HG03575 (cell line): ENCODE data around the gene AKAP1.

Experiments
- ATAC-seq: cut with Tn5 transposase; IDR thresholded peaks from one replicate; pipeline ENCODE4 v1.9.1; 2021; ENCODE audit not compliant: unreplicated experiment, insufficient number of reproducible peaks, low FRiP score; ENCODE audit errors: extremely low read depth

Gene AKAP1, protein sequence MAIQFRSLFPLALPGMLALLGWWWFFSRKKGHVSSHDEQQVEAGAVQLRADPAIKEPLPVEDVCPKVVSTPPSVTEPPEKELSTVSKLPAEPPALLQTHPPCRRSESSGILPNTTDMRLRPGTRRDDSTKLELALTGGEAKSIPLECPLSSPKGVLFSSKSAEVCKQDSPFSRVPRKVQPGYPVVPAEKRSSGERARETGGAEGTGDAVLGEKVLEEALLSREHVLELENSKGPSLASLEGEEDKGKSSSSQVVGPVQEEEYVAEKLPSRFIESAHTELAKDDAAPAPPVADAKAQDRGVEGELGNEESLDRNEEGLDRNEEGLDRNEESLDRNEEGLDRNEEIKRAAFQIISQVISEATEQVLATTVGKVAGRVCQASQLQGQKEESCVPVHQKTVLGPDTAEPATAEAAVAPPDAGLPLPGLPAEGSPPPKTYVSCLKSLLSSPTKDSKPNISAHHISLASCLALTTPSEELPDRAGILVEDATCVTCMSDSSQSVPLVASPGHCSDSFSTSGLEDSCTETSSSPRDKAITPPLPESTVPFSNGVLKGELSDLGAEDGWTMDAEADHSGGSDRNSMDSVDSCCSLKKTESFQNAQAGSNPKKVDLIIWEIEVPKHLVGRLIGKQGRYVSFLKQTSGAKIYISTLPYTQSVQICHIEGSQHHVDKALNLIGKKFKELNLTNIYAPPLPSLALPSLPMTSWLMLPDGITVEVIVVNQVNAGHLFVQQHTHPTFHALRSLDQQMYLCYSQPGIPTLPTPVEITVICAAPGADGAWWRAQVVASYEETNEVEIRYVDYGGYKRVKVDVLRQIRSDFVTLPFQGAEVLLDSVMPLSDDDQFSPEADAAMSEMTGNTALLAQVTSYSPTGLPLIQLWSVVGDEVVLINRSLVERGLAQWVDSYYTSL

DNA sequence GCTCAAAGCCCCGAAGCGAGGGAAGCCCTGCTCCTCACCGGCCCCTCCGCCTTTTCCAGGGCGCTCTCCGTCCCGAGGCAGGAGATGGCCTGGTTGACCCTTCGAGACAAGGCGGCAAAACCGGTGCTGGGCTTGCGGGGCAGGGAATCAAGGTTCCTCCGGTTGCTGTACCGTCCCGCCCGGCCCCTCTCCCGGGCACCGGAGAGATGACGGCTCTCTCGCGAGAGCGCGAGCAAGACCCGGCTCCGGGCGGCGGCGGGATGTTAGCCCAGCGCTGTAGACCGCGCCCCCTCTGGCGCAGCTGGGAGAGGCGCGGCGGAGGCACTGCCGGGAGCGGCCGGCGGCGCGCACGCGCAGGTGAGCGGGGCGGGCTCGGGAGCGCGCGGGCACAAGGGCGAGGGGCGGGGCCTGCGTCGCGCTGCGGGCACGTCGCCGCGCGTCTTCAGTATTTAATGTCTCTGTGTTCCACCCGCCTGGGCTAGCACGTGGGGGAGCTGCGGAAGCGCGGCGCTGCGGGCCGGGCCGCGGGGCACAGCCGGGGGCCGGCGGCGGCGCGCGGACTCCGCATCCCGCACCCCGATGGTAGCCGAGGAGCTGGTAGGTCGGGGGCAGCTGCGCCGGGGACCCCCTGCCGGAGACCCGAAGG is at the start of gene AKAP1:
TSS of gene AKAP1 (plus strand) at position 445 of the 646 bp plus-strand sequence. CDS start 20,219 bp downstream, outside the sequence.
- peak; percentile 59 for ATAC-seq

DNA sequence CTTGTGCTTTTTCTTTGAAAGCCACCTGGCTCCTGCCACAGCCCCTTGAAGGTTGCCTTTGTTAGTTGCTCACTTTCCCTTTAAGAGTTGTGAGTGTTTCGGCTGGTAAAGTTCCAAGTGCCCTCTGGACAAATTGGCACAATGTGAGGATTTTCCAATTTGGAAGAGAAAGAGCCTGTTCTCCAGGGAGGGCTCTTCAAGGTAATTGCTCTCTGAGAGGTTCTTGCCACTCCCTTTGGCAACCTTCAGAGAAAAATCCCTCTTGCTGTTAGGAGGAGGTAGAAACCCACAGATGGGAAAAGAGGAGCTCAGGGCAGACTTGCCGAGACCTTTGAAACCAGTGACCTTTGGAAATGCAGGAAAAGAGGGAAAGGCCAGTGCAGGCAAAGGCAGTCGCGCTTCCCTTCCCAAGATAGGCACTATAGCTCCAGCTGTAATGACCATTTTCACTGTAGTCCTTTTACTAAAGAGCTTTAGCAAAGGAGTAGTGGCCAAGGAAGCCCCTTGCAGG is 49.0 kb upstream of the AKAP1 start:
- no peak for ATAC-seq

DNA sequence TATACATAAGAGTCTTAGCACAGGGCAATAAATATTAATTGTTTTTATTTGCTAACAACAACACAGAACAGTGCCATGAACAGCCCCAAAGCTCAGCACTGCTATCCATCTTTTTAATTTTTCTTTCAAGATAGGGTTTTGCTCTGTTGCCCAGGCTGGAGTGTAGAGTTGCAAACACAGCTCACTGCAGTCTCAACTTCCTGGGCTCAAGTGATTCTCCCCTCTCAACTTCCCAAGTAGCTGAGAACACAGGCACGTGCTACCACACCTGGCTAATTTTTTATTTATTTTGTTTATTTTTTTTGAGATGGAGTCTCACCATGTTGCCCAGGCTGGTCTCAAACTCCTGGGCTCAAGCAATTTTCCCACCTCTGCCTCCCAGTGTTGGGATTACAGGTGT is 47.6 kb upstream of the AKAP1 start:
- ATAC-seq = no peak

DNA sequence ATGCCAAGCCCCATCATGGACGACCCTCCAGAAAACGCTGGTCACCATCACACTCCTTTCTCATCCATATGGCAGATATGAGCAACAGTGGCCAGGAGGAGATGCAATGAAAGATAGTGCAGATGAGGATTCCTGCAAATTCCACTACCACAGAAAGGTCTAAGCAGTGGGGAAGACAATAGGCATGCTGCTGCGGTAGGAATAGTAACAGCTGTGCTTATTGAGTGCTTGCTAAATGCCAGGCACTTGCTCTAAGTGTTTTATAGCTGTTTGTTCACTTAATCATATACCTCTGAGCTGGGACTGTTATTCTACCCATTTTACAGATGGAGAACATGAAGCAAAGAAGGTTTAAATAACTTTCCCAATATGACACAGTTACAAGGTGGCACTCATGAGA is 46.6 kb upstream of the AKAP1 start:
- no peak for ATAC-seq

DNA sequence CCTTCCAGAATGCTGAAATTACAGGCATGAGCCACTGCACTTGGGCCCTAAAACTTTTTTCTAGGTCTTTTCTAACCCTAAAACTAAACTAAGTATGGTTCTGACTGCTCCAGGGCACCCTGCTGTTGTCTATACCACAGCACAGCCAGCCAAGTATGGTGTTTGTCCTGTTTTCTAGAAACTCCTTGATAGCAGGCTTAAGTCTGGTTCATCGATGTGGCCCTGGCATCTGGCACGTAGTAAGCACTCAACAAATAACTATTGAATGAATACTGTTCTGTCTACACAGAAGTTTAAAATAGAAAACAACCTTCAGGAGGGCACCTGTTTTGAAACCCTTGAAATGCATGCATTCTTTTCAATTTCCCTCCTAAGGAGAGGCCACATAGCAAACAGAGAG is 44.5 kb upstream of the AKAP1 start:
- no peak for ATAC-seq

DNA sequence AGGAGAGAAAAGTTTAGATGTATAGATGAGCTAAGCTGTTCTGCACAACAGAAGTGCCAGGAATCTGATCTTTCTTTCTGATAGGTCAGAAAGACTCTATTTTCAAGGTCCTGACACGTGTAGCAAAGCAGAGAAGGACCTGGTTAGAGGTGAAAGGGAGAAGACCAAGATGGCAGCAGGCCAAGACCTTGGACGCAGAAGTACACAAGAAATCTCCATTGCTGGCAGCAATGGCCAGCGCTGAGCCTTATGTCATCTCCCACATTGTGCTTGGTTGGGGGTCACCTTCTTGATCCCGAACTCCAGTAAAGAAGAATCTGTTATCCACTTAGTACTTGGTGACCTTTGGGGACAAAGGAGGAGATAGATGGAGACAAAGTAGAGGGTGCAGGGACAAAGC is 41.8 kb upstream of the AKAP1 start:
- no peak for ATAC-seq

DNA sequence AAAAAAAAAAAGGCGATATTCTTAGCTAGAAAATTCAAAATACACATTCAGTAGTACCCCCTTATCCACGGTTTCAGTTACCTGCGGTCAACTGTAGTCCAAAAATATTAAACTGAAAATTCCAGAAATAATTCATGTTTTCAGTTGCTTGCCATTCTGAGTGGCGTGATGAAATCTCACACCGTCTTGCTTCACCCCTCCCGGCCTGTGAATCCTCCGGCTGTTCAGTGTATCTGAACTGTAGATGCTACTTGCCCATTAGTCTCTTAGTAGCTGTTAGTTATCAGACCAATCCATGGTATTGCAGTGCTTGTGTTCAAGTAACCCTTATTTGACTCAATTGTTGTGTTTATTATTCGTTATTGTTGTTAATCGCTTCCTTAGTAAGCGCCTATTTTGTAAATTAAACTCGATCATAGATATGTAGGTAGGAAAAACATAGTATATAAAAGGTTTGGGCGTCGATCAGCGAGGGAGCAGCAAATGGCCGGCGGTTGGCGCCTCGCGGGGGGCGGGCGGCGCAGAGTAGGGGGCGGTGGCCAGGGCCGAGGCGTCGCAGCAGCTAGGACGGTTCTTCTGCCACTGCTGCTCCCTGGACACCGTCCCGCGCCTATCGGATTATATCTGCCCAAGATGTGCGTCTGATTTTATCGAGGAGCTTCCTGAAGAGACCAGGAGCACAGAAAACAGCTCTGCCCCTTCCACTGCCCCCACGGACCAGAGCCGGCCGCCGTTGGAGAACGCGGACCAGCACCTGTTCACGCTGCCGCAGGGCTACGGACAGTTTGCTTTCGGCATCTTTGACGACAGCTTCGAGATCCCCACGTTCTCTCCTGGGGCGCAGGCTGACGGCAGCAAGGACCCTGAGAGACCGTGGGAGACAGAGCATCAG is 39.8 kb upstream of the AKAP1 start:
- ATAC-seq = no peak

DNA sequence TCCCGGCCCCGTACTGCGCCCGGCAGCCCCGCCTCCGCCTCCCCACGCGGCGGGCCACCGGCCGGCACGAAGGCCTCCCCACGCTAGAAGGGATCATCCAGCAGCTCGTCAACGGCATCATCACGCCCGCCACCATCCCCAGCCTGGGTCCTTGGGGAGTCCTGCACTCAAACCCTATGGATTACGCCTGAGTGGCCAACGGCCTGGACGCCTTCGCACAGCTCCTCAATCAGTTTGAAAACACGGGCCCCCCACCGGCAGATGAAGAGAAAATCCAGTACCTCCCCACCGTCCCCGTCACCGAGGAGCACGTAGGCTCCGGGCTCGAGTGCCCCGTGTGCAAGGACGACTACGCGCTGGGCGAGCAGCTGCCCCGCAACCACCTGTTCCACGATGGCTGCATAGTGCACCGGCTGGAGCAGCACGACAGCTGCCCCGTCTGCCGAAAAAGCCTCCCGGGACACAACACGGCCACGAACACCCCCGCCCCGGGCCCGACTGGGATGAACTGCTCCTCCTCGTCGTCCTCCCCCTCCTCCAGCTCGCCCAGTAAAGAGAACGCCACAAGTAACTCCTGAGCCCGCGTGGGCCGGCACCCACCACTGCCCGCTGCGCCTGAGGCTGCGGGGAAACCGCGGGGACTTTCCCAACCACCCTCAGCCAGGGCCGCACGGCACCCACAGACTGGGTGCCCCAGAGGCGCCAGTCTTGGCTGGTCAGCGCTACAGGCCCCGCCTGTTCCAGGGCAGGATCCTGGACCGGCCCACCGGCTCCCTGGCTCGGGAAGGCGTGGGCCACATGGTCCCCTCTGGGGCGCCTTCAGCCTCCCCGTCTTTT is 39.0 kb upstream of the AKAP1 start:
- no peak for ATAC-seq

DNA sequence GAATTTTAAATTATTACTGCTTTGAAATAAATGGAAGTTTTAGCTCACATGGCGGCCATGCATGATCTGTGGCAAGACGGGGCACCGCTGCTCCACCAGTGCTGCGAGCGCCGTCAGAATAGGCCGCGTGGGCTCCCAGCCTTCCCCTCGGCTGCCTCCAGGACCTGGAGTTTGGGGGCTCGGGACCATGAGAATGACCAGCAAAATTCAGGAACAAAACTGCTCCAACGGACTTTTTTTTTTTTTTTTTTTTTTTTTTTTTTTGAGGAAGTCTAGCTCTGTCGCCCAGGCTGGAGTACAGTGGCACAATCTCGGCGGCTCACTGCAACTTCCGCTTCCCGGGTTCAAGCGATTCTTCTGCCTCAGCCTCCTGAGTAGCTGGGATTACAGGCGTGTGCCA is 38.3 kb upstream of the AKAP1 start:
- ATAC-seq = no peak

DNA sequence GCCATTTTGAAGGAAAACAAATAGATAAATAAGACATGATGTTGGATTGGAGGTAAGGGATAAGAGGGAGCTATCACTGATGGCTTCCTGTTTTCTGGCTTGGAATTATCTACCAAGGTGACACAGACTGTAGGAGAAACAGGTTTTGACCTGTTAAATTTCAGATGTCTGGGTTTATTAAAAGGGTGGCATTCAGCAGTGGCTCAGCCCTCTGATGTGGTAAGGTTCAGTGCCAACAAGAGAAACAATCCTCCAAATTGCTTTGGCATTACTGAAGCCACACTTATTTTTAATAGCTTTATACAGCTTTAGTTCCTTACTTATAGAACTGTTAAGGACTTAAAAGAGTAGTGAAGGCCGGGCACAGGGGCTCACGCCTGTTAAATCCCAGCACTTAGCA is 37.0 kb upstream of the AKAP1 start:
- no peak for ATAC-seq

DNA sequence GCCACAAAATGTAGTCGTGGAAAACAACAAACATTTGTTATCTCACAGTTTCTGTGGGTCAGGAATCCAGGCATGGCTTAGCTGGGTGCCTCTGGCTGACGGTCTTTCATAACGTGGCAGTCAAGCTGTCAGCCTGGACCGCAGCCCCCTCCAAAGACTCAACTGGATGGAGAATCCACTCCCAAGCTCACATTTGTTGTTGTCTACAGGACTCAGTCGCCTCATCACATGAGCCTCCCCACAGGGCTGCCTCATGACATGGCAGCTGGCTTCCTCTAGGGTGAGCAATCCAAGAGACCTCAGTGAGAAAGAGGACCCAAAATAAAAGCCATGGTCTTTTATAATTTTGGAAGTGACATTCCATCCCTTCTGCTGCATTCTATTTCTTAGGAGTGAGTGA is 34.7 kb upstream of the AKAP1 start:
- ATAC-seq = no peak

DNA sequence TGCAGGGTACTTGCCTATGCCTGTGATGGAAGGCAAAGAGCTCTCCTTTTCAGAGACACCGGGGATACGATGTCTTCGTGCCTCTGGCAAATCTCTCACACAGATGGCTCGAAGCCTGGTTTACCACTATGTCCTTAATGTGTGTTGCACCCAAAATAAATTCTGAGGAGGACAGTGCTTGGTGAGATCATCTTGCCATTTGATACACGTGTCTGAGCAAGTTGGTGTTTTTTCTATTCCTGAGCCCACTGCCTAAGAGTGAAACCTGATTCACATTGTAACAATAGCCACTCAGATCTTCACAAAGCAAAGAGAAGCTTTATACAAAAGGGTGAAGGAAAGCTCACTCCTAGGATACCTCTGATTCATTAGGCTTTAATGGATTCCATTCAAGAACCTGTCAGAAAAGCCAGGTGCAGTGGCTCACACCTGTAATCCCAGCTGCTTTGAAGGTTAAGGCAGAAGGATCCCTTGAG is 33.1 kb upstream of the AKAP1 start:
- no peak for ATAC-seq

DNA sequence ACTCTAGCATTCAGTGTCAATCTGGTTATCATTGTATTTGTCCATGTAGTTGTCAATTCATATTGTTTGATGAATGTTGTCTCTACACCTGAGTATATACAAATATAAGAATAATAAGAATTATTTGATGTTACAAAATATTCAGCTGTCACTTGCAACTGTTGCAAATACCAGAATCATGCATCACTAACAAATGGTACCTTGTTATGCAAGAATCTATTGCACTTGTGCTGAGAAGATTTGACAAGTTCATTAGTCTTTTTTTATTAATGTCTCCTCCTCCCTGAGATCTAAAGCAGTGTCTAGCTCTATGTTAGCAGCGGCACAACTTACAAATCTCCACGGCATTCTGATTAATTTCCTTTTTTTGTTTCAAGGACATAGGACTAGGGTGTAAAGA is 22.2 kb upstream of the AKAP1 start:
- no peak for ATAC-seq

DNA sequence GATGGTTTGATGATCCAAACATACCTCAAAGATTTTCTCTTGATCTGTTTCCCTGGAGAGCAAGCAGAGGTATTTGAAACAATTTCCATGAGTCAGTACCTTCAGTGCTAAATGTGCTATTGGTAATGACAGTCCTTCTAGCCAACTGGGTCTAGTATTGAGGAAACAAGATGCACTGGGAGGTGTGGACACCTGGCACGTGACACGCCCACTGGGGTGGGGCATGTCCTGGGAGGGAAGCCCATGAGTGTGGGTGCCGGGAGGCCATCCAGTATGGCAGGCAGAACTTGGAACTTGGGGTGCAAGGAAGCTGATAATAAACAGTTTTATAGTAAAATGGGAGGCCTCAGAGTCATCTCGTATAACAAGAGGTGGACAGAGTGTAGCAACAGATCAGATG is 17.9 kb upstream of the AKAP1 start:
- ATAC-seq = no peak

DNA sequence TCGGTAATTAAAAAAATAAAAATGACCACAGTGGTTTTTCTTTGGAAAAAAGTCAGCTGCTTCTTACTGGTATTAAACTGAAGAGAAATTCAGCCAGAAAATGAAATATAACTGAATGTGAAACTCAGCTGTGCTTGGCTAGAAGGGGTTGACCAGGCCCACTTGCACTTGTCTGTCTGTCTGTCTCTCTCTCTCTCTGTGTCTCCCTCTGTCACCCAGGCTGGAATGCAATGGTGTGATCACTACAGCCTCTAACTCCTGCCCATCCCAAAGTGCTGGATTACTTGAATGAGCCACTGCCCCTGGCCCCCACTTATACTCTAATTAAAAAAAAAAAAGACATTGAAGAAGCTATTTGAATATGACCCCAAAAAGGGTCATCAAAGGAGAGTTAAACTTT is 17.3 kb upstream of the AKAP1 start:
- ATAC-seq = no peak

DNA sequence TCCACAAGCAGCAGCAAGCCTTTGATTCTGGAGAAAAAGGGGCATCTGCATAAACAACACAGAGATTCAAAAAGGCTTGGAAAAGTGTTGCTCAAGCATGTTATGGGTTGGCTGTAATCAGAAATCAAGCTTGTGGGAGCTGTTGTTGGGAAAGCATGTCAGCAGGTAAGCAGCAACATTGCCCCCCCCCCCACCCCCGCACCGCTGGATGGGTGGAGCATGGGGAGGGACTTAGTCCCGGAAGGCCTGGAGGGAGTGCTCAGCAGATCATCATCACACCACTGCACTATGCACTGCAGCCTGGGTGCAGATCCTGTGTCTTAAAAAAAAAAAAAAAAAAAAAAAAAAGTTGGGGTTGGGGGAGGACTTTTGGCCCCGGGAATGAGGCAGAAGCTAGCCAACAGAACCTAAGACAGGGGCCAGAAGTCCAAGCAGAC is 16.8 kb upstream of the AKAP1 start:
- ATAC-seq = no peak

DNA sequence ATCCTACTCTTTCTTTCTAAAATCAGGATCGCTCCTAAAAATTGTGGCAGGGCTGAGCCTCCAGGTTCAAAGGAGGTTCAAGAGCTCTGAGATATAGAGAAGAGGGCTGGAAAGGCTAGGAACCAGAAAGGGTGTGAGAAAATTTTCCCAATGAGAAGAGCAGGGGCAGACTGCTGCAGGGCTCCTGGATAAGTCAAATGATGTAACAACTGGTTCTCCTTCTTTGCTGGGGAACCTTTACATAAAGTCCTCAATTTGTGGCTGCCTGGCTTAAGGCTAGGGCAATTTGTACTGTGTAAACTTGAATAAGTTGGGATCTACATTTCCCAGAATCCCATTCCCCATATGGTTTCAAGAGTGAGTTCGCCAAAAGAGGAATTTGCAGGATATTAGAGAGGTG is 16.3 kb upstream of the AKAP1 start:
- no peak for ATAC-seq
